Measurements from ENCODE around the gene COA7.
"Not testable (repeated sequence)": the region's sequence is repeated elsewhere in the genome, so short reads cannot be mapped to it uniquely, and the experiment has no call there.

COA7 gene

GRCh38 chr1:52697795-52698674 is at the start of gene COA7:
Gene COA7, minus strand, starts transcription at chr1:52698347. Its CDS starts 21 bp downstream, at chr1:52698326.
- DNase-seq: peak; percentile 75 to 87

- DNase-seq: no peak
Observed at GRCh38 chr1:52747450-52747849, 49.3 kb upstream of the COA7 start.

- DNase-seq: no peak
Observed at GRCh38 chr1:52746189-52746588, 48.0 kb upstream of the COA7 start.

- DNase-seq: no peak
Observed at GRCh38 chr1:52741259-52741658, 43.1 kb upstream of the COA7 start.

GRCh38 chr1:52739699-52740467 is 41.7 kb upstream of the COA7 start:
- DNase-seq: no peak

GRCh38 chr1:52738893-52739292 is 40.7 kb upstream of the COA7 start:
- no peak for DNase-seq

- no peak for DNase-seq
Observed at GRCh38 chr1:52738148-52738547, 40.0 kb upstream of the COA7 start.

- DNase-seq: not testable (repeated sequence)
Observed at GRCh38 chr1:52735371-52735770, 37.2 kb upstream of the COA7 start.

GRCh38 chr1:52733368-52733767 is 35.2 kb upstream of the COA7 start:
- no peak for DNase-seq

GRCh38 chr1:52727956-52728656 is 30.0 kb upstream of the COA7 start:
- no peak for DNase-seq

GRCh38 chr1:52727114-52727586 is 29.0 kb upstream of the COA7 start:
- DNase-seq: peak in 1 of 2 experiments; percentile 25

- peak; percentile 71 to 74 for DNase-seq
Observed at GRCh38 chr1:52726265-52727113, 28.3 kb upstream of the COA7 start, which contains the start of gene ZYG11B. Gene ZYG11B, plus strand, starts transcription at chr1:52726453. Its CDS starts 201 bp downstream, at chr1:52726654.

- DNase-seq: no peak
Observed at GRCh38 chr1:52725903-52726264, 27.7 kb upstream of the COA7 start.

- DNase-seq: no peak
Observed at GRCh38 chr1:52723260-52723659, 25.1 kb upstream of the COA7 start.

GRCh38 chr1:52715296-52715695 is 17.1 kb upstream of the COA7 start:
- not testable (repeated sequence) for DNase-seq

- DNase-seq: no peak
Observed at GRCh38 chr1:52713590-52713989, 15.4 kb upstream of the COA7 start.

- no peak for DNase-seq
Observed at GRCh38 chr1:52709016-52709415, 10.9 kb upstream of the COA7 start.

GRCh38 chr1:52707927-52708655 is 9.9 kb upstream of the COA7 start:
- no peak for DNase-seq

- DNase-seq: no peak
Observed at GRCh38 chr1:52706941-52707926, 9.1 kb upstream of the COA7 start.

- no peak for DNase-seq
Observed at GRCh38 chr1:52706136-52706670, 8.1 kb upstream of the COA7 start.
